ENCODE measurements around the gene CABP1. TPM values are rescaled to one million over a fixed set of nuclear protein-coding genes. Genes with fewer than 3 reads are reported as not detected.

CABP1 gene
- total and polyA plus RNA-seq, 9 of the 15 experiments (the other 6 are each of a cell fraction or from before 2014, with no cell fraction given) = not detected

DNA sequence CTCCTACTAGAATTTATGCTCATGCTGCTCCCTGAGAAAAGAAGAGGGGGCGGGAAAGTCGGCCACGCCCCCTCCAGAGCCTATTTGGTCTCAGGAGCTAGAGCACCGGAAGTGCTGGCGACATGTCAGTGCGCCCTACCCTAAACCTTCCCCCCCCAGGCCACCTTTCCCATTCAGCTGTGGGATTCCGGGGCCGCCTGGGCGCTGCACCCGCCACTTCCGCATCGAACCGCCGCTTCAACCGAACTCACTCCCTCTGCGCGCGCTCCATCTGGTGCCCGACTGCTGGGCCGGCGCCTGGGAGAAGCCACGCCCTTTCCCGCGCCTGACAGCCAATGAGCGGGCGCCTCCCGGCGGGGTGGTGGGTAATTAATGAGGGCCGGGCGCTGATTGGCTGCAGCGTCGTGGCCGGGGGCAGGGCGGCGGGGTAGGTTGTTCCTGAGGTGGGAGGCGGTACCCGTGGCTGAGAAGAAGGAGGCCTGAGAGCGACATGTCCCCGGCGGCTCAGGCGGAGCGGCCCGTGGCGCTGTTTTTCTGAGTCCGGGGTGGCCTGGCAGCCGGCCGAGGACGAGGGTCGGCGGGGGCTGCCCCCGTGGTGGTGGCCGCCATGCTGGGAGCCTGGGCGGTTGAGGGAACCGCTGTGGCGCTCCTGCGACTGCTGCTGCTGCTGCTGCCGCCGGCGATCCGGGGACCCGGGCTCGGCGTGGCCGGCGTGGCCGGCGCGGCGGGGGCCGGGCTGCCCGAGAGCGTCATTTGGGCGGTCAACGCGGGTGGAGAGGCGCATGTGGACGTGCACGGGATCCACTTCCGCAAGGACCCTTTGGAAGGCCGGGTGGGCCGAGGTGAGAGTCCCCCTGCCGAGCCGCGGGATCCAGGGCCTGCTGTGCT, 46.5 kb downstream of the CABP1 start, which contains the start of gene MLEC (continued):
- TF ChIP-seq, protein P1, sequence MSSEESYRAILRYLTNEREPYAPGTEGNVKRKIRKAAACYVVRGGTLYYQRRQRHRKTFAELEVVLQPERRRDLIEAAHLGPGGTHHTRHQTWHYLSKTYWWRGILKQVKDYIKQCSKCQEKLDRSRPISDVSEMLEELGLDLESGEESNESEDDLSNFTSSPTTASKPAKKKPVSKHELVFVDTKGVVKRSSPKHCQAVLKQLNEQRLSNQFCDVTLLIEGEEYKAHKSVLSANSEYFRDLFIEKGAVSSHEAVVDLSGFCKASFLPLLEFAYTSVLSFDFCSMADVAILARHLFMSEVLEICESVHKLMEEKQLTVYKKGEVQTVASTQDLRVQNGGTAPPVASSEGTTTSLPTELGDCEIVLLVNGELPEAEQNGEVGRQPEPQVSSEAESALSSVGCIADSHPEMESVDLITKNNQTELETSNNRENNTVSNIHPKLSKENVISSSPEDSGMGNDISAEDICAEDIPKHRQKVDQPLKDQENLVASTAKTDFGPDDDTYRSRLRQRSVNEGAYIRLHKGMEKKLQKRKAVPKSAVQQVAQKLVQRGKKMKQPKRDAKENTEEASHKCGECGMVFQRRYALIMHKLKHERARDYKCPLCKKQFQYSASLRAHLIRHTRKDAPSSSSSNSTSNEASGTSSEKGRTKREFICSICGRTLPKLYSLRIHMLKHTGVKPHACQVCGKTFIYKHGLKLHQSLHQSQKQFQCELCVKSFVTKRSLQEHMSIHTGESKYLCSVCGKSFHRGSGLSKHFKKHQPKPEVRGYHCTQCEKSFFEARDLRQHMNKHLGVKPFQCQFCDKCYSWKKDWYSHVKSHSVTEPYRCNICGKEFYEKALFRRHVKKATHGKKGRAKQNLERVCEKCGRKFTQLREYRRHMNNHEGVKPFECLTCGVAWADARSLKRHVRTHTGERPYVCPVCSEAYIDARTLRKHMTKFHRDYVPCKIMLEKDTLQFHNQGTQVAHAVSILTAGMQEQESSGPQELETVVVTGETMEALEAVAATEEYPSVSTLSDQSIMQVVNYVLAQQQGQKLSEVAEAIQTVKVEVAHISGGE (CRISPR knock-in tag; IDR thresholded peaks at IDR 0.05) = peak; percentile 96 to 100 (median 98)
- no peak for TF ChIP-seq ZNF253 (CRISPR knock-in tag; conservative IDR thresholded peaks at IDR 0.05)
- TF ChIP-seq SOX6 (IDR thresholded peaks at IDR 0.05) = no peak
- TF ChIP-seq, protein P2, sequence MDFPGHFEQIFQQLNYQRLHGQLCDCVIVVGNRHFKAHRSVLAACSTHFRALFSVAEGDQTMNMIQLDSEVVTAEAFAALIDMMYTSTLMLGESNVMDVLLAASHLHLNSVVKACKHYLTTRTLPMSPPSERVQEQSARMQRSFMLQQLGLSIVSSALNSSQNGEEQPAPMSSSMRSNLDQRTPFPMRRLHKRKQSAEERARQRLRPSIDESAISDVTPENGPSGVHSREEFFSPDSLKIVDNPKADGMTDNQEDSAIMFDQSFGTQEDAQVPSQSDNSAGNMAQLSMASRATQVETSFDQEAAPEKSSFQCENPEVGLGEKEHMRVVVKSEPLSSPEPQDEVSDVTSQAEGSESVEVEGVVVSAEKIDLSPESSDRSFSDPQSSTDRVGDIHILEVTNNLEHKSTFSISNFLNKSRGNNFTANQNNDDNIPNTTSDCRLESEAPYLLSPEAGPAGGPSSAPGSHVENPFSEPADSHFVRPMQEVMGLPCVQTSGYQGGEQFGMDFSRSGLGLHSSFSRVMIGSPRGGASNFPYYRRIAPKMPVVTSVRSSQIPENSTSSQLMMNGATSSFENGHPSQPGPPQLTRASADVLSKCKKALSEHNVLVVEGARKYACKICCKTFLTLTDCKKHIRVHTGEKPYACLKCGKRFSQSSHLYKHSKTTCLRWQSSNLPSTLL (IDR thresholded peaks at IDR 0.05) = no peak
- no peak for TF ChIP-seq POLR3G (IDR thresholded peaks at IDR 0.05; ENCODE audit: extremely low read depth, insufficient read length, insufficient replicate concordance)
- TF ChIP-seq FOXK1 (CRISPR knock-in tag; IDR thresholded peaks at IDR 0.05; ENCODE audit: borderline replicate concordance) = 0 out of 2 replicates have a peak, but pooled peaks have one; percentile 46
- TF ChIP-seq, protein P3, sequence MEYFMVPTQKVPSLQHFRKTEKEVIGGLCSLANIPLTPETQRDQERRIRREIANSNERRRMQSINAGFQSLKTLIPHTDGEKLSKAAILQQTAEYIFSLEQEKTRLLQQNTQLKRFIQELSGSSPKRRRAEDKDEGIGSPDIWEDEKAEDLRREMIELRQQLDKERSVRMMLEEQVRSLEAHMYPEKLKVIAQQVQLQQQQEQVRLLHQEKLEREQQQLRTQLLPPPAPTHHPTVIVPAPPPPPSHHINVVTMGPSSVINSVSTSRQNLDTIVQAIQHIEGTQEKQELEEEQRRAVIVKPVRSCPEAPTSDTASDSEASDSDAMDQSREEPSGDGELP (CRISPR knock-in tag; IDR thresholded peaks at IDR 0.05; ENCODE audit: borderline replicate concordance) = peak; percentile 98
- no peak for TF ChIP-seq PRPF4 (IDR thresholded peaks at IDR 0.05; ENCODE audit: insufficient read depth, low read depth, low read length, poor library complexity, severe bottlenecking)
- no peak for TF ChIP-seq MAFF (IDR thresholded peaks at IDR 0.05; ENCODE audit: low read length)
- no peak for TF ChIP-seq DACH1 (IDR thresholded peaks at IDR 0.05; ENCODE audit: partially characterized antibody)
- no peak for TF ChIP-seq ZNF217 (CRISPR knock-in tag; IDR thresholded peaks at IDR 0.05)
- no peak for TF ChIP-seq NR3C1 (CRISPR knock-in tag; IDR thresholded peaks at IDR 0.05)
- TF ChIP-seq, protein P4, sequence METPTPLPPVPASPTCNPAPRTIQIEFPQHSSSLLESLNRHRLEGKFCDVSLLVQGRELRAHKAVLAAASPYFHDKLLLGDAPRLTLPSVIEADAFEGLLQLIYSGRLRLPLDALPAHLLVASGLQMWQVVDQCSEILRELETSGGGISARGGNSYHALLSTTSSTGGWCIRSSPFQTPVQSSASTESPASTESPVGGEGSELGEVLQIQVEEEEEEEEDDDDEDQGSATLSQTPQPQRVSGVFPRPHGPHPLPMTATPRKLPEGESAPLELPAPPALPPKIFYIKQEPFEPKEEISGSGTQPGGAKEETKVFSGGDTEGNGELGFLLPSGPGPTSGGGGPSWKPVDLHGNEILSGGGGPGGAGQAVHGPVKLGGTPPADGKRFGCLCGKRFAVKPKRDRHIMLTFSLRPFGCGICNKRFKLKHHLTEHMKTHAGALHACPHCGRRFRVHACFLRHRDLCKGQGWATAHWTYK (CRISPR knock-in tag; IDR thresholded peaks at IDR 0.05) = peak; percentile 95
- no peak for TF ChIP-seq PTTG1 (tag; IDR thresholded peaks at IDR 0.05; ENCODE audit: low read depth)
- TF ChIP-seq BDP1 (IDR thresholded peaks at IDR 0.05; ENCODE audit: insufficient read depth, insufficient read length) = no peak
- TF ChIP-seq, protein P5, sequence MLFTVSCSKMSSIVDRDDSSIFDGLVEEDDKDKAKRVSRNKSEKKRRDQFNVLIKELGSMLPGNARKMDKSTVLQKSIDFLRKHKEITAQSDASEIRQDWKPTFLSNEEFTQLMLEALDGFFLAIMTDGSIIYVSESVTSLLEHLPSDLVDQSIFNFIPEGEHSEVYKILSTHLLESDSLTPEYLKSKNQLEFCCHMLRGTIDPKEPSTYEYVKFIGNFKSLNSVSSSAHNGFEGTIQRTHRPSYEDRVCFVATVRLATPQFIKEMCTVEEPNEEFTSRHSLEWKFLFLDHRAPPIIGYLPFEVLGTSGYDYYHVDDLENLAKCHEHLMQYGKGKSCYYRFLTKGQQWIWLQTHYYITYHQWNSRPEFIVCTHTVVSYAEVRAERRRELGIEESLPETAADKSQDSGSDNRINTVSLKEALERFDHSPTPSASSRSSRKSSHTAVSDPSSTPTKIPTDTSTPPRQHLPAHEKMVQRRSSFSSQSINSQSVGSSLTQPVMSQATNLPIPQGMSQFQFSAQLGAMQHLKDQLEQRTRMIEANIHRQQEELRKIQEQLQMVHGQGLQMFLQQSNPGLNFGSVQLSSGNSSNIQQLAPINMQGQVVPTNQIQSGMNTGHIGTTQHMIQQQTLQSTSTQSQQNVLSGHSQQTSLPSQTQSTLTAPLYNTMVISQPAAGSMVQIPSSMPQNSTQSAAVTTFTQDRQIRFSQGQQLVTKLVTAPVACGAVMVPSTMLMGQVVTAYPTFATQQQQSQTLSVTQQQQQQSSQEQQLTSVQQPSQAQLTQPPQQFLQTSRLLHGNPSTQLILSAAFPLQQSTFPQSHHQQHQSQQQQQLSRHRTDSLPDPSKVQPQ (CRISPR knock-in tag; IDR thresholded peaks at IDR 0.05; ENCODE audit: borderline replicate concordance) = no peak
